Aorta (tissue), 5 donors: ENCODE results near the gene EIF5. TPM values are rescaled to one million over a fixed set of nuclear protein-coding genes. Genes with fewer than 3 reads are reported as not detected.

ENCODE experiments used
- ATAC-seq: fragments of 200-7000 bp; cut with Tn5 transposase; one replicate; pipeline ENCODE4 v1.9.1; 2022; ENCODE audit warnings: moderate library complexity; ENCODE audit not compliant: low FRiP score
- DNase-seq, 2 donors: peaks; one replicate each; pipeline ENCODE4 v3.0.0-alpha.2; 2020
- H3K27ac ChIP-seq, 2 donors: one replicate each; pipeline ENCODE4 v1.5.1; 2013; ENCODE audit warnings: low read length in 2 of 2, mild to moderate bottlenecking in 2 of 2, moderate library complexity in 2 of 2, control low read depth in 1 of 2, inconsistent platforms in 1 of 2, low read depth in 1 of 2
- H3K27me3 ChIP-seq, 2 donors: one replicate each; pipeline ENCODE4 v1.6.1; 2013; ENCODE audit warnings: control low read depth in 1 of 2, low read length in 1 of 2, mild to moderate bottlenecking in 1 of 2, moderate library complexity in 1 of 2; ENCODE audit not compliant: insufficient read depth in 2 of 2, control insufficient read depth in 1 of 2
- H3K36me3 ChIP-seq, 2 donors: one replicate each; pipeline ENCODE4 v1.6.1; 2013; ENCODE audit warnings: control low read depth in 1 of 2, low read length in 1 of 2, mild to moderate bottlenecking in 1 of 2; ENCODE audit not compliant: insufficient read depth in 2 of 2, control insufficient read depth in 1 of 2
- H3K4me1 ChIP-seq, 2 donors: one replicate each; pipeline ENCODE4 v1.6.1; 2013; ENCODE audit warnings: low read length in 2 of 2, control low read depth in 1 of 2, mild to moderate bottlenecking in 1 of 2, moderate library complexity in 1 of 2; ENCODE audit not compliant: insufficient read depth in 2 of 2, control insufficient read depth in 1 of 2
- H3K4me3 ChIP-seq, 2 donors: one replicate each; pipeline ENCODE4 v1.5.1; 2013; ENCODE audit warnings: low read length in 2 of 2, control low read depth in 1 of 2, mild to moderate bottlenecking in 1 of 2
- H3K9me3 ChIP-seq: one replicate; pipeline ENCODE4 v1.6.1; 2013; ENCODE audit warnings: mild to moderate bottlenecking, low read length; ENCODE audit not compliant: control insufficient read depth
- WGBS, 2 donors: extraction: QIAGEN DNeasy Blood & Tissue Kit; methylation state at CpG; one replicate each; pipeline ENCODE4 v1.1.7; 2013; 5-methylcytosine and 5-hydroxymethylcytosine counted together
- intact Hi-C, 2 donors: fragments of 100-400 bp; cut with DNase I; formaldehyde crosslinking; loops; one replicate each; pipeline versions ENCODE4 v1.14.2 to v1.15.0; 2022
- polyA plus RNA-seq, 2 donors: library from polyadenylated mRNA; stranded (reverse); fragments of 200-250 nt; gene quantifications; one replicate each; pipeline ENCODE4 v1.2.3, GENCODE V29; 2013
- total RNA-seq, 2 donors: library from RNA; stranded (reverse); fragmentation: NEBNext Ultra II Directional; extraction: Animal tissue kit (Norgen Biotek cat#: 25700); gene quantifications; one replicate each; pipeline ENCODE4 v1.2.1, GENCODE V29; 2021
- donor health status: healthy with polysubstance abuse.
- donor health status: Bipolar disorder and iron deficiency.
- donor health status: DM: no; HTN: no; CAD: no.
- donor health status: DM: no; HTN: no; CAD: no.
- donor health status: DM: yes; HTN: yes; CAD: no.

The EIF5 gene
- total and polyA plus RNA-seq, 4 donors, result 93.1 to 218 (median 170) TPM

GRCh38 chr14:103367995-103368394 lies 34.0 kb downstream of the EIF5 start:
- no peaks in the 10 kb centered on the region for H3K9me3 ChIP-seq
- H3K27ac ChIP-seq, result no peak overlapping the region
- 83 to 85% methylated on average over 4 of the region's 4 CpGs for WGBS, 2 donors

DNA sequence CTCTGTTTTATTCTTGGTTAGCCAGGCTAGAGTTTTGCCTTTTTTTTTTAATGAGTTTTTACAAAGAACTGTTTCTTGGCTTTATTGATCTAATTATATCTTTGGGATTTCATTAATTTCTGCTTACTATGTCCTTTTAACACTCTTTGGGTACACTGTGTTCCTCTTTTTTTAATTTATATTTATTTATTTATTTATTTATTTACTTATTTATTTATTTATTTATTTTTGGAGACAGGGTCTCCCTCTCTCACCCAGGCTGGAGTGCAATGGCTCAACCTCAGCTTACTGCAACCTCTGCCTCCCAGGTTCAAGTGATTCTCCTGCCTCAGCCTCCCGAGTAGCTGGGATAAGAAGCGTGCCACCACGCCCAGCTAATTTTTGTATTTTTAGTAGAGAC lies 36.0 kb downstream of the EIF5 start:
- Histone ChIP-seq H3K27me3 (no peaks in the 10 kb centered on the region), H3K9me3 (no peaks in the 10 kb centered on the region), H3K36me3 (no peaks in the 10 kb centered on the region), H3K4me3 (no peak overlapping the region), H3K27ac (no peak overlapping the region), H3K4me1 (no peaks in the 10 kb centered on the region)
- ATAC-seq (no peak), DNase-seq (no peak)
- 91 to 93% methylated on average over 3 of the region's 3 CpGs for WGBS, 2 donors
- intact Hi-C loops, result no loop called here

More at GRCh38 chr14:103367995-103368394, 34.0 kb downstream of the EIF5 start:
- Histone ChIP-seq H3K27me3 (no peaks in the 10 kb centered on the region), H3K4me1 (no peaks in the 10 kb centered on the region), H3K36me3 (no peaks in the 10 kb centered on the region), H3K4me3 (no peak overlapping the region)
- DNase-seq, result no peak
- no peak for ATAC-seq
- intact Hi-C loops, result no loop called here

DNA sequence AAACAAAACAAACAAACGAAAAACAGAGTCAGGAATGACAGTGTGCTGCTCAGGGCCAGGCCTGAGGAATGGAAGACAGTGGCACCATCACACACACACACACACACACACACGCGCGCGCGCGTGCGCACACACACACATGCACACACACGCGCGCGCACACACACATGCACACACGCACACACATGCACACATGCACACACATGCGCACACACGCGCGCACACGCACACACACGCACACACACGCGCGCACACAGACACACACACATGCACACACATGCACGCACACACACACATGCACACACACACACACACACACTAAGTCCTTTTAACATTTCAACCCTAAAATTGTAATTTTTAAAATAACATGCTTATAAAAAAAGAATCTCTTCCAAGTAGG lies 38.0 kb downstream of the EIF5 start:
- no peaks in the 10 kb centered on the region for H3K9me3 ChIP-seq
- H3K4me3 ChIP-seq, result no peak overlapping the region
- intact Hi-C loops, result no loop called here
- H3K27ac ChIP-seq, result no peak overlapping the region
- no peaks in the 10 kb centered on the region for H3K27me3 ChIP-seq
- WGBS, 2 donors, result 61 to 72% methylated on average over 8 to 23 of the region's 23 CpGs
- no peaks in the 10 kb centered on the region for H3K4me1 ChIP-seq
- no peak for ATAC-seq
- DNase-seq, result no peak
- H3K36me3 ChIP-seq, result no peaks in the 10 kb centered on the region

DNA sequence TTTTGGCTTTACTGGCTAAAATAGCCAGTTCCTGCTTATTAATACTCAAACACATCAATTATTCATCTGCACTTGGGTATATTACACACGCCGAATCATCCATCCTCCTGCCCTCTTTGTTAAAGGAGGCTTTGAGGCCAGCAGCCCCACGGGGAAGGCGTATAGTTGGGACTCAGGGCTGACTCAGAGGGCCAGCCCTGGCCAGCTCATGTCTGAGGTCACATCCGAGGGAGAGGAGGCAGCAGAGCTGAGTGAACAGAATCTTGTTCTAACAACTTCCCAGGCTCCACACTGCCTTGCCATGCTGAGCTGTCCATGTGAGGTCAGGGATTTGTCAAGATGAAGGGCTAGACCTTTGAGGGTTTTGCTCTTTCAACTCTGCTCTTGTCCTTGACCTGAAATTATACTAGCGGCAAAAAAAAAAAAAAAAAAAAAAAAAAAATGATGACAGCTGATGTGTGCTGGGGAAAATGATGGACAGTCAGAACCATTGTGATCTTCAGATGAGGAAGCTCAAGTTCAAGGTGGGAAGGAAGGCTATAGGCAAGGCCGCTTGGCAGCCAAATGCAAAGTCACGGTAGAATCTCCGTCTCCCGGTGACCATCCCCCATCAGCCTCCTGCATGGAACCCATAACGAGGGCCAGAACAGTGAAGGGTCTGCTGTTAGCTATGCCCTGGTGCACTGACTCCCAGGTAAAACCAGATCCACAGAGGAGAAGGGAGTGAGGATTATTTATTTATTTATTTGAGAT lies 38.7 kb downstream of the EIF5 start:
- peak; percentile 72 to 82 for DNase-seq

GRCh38 chr14:103374121-103374520 lies 40.1 kb downstream of the EIF5 start:
- Histone ChIP-seq H3K4me1 (no peaks in the 10 kb centered on the region), H3K27me3 (no peaks in the 10 kb centered on the region), H3K4me3 (no peak overlapping the region), H3K27ac (no peak overlapping the region), H3K9me3 (no peaks in the 10 kb centered on the region), H3K36me3 (no peaks in the 10 kb centered on the region)
- no peak for DNase-seq
- WGBS, 2 donors, result 85 to 86% methylated on average over 11 of the region's 11 CpGs
- intact Hi-C loops, result no loop called here
- no peak for ATAC-seq

More for the DNA sequence above, 38.7 kb downstream of the EIF5 start:
- Histone ChIP-seq H3K4me1 (no peaks in the 10 kb centered on the region), H3K36me3 (no peaks in the 10 kb centered on the region), H3K4me3 (no peak overlapping the region), H3K27ac (no peak overlapping the region), H3K9me3 (no peaks in the 10 kb centered on the region), H3K27me3 (no peaks in the 10 kb centered on the region)
- no peak for ATAC-seq
- 58 to 63% methylated on average over 11 of the region's 11 CpGs for WGBS, 2 donors
- intact Hi-C loops, result no loop called here

GRCh38 chr14:103377522-103378037 lies 43.5 kb downstream of the EIF5 start:
- intact Hi-C loops, result no loop called here
- 89 to 93% methylated on average over 2 of the region's 2 CpGs for WGBS, 2 donors
- no peak for ATAC-seq

DNA sequence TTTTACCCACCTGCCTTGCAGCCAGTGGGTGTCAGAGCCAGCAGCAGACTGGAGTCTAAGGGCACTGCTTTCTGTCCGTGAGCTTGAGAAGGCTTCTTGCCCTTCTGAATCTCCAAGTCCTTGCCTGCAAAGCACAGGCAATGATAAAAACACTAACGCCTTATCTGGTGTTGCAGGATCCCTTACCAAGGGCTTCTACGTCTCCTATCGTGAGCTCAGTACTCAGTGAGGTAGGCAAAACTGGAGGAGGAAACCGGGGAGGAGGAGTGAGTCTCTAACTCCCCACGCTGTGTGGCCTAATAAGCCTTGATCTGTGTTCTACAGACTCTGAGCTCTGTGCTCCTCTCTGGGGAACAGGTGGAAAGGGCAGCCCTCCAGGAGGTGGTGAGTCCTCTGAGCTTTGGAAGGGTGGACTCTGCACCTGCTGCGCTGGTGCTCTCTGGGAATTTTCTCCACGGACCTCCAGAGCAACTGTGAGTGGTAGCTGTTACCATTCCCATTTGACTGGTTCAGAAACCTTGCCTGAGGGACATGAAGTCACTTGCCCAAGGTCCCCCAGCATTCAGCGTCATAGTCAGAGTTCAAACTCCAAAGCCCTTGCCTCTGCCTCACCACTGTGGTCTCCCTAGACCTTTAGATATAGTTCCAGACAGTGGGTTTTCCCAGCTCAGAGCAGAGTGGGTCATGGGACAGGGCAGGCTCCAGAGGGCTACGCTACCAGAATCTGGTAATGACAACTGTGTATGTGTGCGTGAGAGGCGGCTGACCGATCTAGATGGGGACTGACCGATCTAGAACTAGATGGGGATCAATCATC lies 44.2 kb downstream of the EIF5 start:
- WGBS, 2 donors, result 84 to 85% methylated on average over 14 of the region's 14 CpGs
- H3K36me3 ChIP-seq, result no peaks in the 10 kb centered on the region
- no peaks in the 10 kb centered on the region for H3K4me1 ChIP-seq
- ATAC-seq (no peak), DNase-seq (no peak)
- H3K27ac ChIP-seq, result no peak overlapping the region
- H3K27me3 ChIP-seq, result no peaks in the 10 kb centered on the region
- intact Hi-C loops, result no loop called here
- no peaks in the 10 kb centered on the region for H3K9me3 ChIP-seq
- no peak overlapping the region for H3K4me3 ChIP-seq

More at GRCh38 chr14:103377522-103378037, 43.5 kb downstream of the EIF5 start:
- H3K4me3 ChIP-seq, result no peak overlapping the region
- H3K27ac ChIP-seq, result no peak overlapping the region
- no peaks in the 10 kb centered on the region for H3K9me3 ChIP-seq
- no peaks in the 10 kb centered on the region for H3K4me1 ChIP-seq
- H3K36me3 ChIP-seq, result no peaks in the 10 kb centered on the region
- no peak for DNase-seq
- no peaks in the 10 kb centered on the region for H3K27me3 ChIP-seq

GRCh38 chr14:103380719-103381377 lies 46.8 kb downstream of the EIF5 start:
- intact Hi-C loops, result no loop called here
- Histone ChIP-seq H3K4me1 (no peaks in the 10 kb centered on the region), H3K27me3 (no peaks in the 10 kb centered on the region), H3K27ac (no peak overlapping the region), H3K4me3 (no peak overlapping the region), H3K9me3 (no peaks in the 10 kb centered on the region), H3K36me3 (no peaks in the 10 kb centered on the region)
- DNase-seq (no peak), ATAC-seq (no peak)
- 0 to 16% methylated on average over 2 of the region's 2 CpGs for WGBS, 2 donors
